ENCODE measurements around the gene TATDN3. TPM values are rescaled to one million over a fixed set of nuclear protein-coding genes. Genes with fewer than 3 reads are reported as not detected.

TATDN3 gene
- total RNA-seq, 1 donor from 2014 or later = 21.7 TPM

DNA sequence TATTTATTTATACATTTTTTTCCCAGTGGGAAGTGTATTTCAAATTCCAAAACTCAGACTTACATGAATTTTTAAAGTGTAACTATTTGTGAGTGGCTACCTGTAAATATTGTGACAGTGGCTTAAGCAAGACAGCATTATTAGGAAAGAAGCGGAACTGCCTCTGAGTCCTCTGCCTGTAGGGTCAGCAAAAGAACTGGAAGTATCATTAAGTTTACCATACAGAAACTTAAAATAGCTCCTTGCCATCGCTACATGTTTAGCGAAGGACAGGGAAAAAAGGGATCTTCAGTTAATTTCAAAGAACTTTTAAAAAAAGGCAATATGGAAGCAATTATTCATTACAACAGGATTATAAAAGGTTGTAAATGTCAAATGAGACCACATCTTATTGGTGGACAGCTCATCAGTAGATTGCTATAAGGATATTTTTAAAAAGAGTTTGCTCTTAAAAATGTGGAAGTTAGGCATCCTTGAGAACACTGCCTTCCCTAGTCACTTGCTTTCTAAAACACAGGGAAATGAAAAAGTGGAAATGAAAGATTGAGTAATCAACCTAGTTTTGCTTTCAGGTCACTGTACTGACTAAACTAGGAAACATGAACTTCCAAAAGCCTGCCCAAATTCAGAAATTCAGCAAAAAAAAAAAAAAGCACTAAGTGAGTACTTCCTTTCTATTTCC is 39.3 kb upstream of the TATDN3 start:
- DNase-seq (ENCODE audit: low read depth) = no peak
- no peaks in the 10 kb centered on the region for H3K36me3 ChIP-seq (ENCODE audit: control insufficient read depth, insufficient read depth, low read length)
- H3K27me3 ChIP-seq (ENCODE audit: control insufficient read depth, insufficient read depth, low read length) = no peaks in the 10 kb centered on the region
- no peak overlapping the region for H3K4me3 ChIP-seq (ENCODE audit: low read depth, low read length)
- no peak for TF ChIP-seq CTCF (IDR thresholded peaks at IDR 0.05; ENCODE audit: insufficient read depth, low read length, poor library complexity, severe bottlenecking)

GRCh38 chr1:212752934-212753497 is 38.7 kb upstream of the TATDN3 start:
- Histone ChIP-seq H3K36me3 (ENCODE audit: control insufficient read depth, insufficient read depth, low read length) (no peaks in the 10 kb centered on the region), H3K27me3 (ENCODE audit: control insufficient read depth, insufficient read depth, low read length) (no peaks in the 10 kb centered on the region), H3K4me3 (ENCODE audit: low read depth, low read length) (no peak overlapping the region)
- TF ChIP-seq CTCF (IDR thresholded peaks at IDR 0.05; ENCODE audit: insufficient read depth, low read length, poor library complexity, severe bottlenecking) = no peak
- no peak for DNase-seq (ENCODE audit: low read depth)

DNA sequence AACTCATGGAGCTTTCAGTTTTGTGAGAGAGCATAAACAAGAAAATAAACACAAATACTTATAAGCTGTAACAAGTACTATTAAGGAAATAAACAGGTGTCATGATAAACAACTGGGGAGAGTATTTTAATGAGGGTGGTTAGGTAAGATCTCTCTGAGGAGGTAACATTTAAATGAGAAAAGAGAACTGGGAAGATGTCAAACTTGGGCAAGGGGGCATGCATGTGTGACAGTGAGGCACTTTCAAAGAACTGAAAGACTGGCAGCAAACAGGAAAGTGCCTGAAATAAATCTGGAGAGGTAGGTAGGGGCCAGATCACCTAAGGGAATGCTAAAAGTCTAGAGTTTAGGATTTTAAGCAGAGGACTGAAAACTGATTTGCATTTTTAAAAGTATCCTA is 37.9 kb upstream of the TATDN3 start:
- Histone ChIP-seq H3K36me3 (ENCODE audit: control insufficient read depth, insufficient read depth, low read length) (no peaks in the 10 kb centered on the region), H3K4me3 (ENCODE audit: low read depth, low read length) (no peak overlapping the region), H3K27me3 (ENCODE audit: control insufficient read depth, insufficient read depth, low read length) (no peaks in the 10 kb centered on the region)
- no peak for DNase-seq (ENCODE audit: low read depth)
- no peak for TF ChIP-seq CTCF (IDR thresholded peaks at IDR 0.05; ENCODE audit: insufficient read depth, low read length, poor library complexity, severe bottlenecking)

DNA sequence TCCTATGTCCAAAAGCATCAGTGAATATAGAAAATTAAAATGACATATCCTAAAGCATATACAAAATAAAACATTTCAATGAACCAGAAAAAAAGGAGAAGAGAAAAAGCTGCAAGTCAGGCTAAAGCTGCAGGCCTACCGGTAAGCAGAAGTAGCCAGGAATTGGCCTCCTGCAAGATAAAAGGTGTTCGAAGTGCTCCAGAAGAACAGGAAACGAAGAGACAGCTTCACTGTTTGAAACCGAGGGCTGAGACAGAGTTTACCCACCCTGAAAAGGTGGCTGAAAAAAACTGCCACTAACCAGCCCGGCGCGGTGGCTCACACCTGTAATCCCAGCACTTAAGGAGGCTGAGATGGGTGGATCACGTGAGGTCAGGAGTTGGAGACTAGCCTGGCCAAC is 37.5 kb upstream of the TATDN3 start:
- no peak for TF ChIP-seq CTCF (IDR thresholded peaks at IDR 0.05; ENCODE audit: insufficient read depth, low read length, poor library complexity, severe bottlenecking)
- Histone ChIP-seq H3K27me3 (ENCODE audit: control insufficient read depth, insufficient read depth, low read length) (no peaks in the 10 kb centered on the region), H3K36me3 (ENCODE audit: control insufficient read depth, insufficient read depth, low read length) (no peaks in the 10 kb centered on the region), H3K4me3 (ENCODE audit: low read depth, low read length) (no peak overlapping the region)
- no peak for DNase-seq (ENCODE audit: low read depth)

DNA sequence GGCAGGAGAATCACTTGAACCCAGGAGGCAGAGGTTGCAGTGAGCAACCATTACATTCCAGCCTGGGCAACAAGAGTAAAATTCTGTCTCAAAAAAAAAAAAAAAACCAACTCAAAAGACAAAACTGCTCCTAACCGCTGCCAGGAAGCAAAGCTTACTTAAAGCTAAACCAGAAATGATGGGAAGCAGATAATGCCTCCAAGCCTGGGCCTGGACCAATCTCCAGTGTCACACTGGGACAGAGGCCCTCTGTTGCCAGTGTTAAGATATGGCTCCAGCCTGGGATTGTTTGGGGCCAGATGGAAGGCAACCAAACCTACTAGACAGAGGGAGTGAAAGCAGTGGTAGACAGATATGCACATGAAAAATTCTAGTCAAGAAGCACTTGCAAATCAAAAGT is 37.0 kb upstream of the TATDN3 start:
- DNase-seq (ENCODE audit: low read depth) = no peak
- no peak for TF ChIP-seq CTCF (IDR thresholded peaks at IDR 0.05; ENCODE audit: insufficient read depth, low read length, poor library complexity, severe bottlenecking)
- no peaks in the 10 kb centered on the region for H3K27me3 ChIP-seq (ENCODE audit: control insufficient read depth, insufficient read depth, low read length)
- no peak overlapping the region for H3K4me3 ChIP-seq (ENCODE audit: low read depth, low read length)
- no peaks in the 10 kb centered on the region for H3K36me3 ChIP-seq (ENCODE audit: control insufficient read depth, insufficient read depth, low read length)

GRCh38 chr1:212759683-212760082 is 32.0 kb upstream of the TATDN3 start:
- H3K36me3 ChIP-seq (ENCODE audit: control insufficient read depth, insufficient read depth, low read length) = no peaks in the 10 kb centered on the region
- TF ChIP-seq CTCF (IDR thresholded peaks at IDR 0.05; ENCODE audit: insufficient read depth, low read length, poor library complexity, severe bottlenecking) = no peak
- DNase-seq (ENCODE audit: low read depth) = no peak
- H3K27me3 ChIP-seq (ENCODE audit: control insufficient read depth, insufficient read depth, low read length) = no peaks in the 10 kb centered on the region
- H3K4me3 ChIP-seq (ENCODE audit: low read depth, low read length) = no peak overlapping the region
